Vagina (tissue), 2 donors: Measurements from ENCODE around the gene GPR137B.

Experiments used
- POLR2A ChIP-seq, 2 donors: fragments of 450-650 bp; IDR thresholded peaks; one replicate each; pipeline ENCODE4 v1.6.1; 2017; ENCODE audit warnings: antibody characterized with exemption in 2 of 2, mild to moderate bottlenecking in 2 of 2, moderate library complexity in 2 of 2
- POLR2AphosphoS5 ChIP-seq, 2 donors: sonication (generic); formaldehyde crosslinking; IDR thresholded peaks; one replicate each; pipeline ENCODE4 v1.9.0; 2017; ENCODE audit warnings: antibody characterized with exemption in 2 of 2, mild to moderate bottlenecking in 2 of 2, low read depth in 1 of 2; ENCODE audit not compliant: insufficient read depth in 1 of 2
- TF ChIP-seq, protein P1 (sequence below), 3 experiments: fragments of 450-650 bp in 2 of 3; fragments of 200-600 bp in 1 of 3; sonication (generic) in 1 of 3; IDR thresholded peaks; one replicate each; pipeline ENCODE4 v1.5.1; 2017 to 2019; ENCODE audit warnings: antibody characterized with exemption in 3 of 3, mild to moderate bottlenecking in 2 of 3, moderate library complexity in 2 of 3

GRCh38 chr1:236099355-236099974 lies 42.9 kb upstream of the GPR137B start:
- TF ChIP-seq, protein P1, sequence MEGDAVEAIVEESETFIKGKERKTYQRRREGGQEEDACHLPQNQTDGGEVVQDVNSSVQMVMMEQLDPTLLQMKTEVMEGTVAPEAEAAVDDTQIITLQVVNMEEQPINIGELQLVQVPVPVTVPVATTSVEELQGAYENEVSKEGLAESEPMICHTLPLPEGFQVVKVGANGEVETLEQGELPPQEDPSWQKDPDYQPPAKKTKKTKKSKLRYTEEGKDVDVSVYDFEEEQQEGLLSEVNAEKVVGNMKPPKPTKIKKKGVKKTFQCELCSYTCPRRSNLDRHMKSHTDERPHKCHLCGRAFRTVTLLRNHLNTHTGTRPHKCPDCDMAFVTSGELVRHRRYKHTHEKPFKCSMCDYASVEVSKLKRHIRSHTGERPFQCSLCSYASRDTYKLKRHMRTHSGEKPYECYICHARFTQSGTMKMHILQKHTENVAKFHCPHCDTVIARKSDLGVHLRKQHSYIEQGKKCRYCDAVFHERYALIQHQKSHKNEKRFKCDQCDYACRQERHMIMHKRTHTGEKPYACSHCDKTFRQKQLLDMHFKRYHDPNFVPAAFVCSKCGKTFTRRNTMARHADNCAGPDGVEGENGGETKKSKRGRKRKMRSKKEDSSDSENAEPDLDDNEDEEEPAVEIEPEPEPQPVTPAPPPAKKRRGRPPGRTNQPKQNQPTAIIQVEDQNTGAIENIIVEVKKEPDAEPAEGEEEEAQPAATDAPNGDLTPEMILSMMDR (IDR thresholded peaks at IDR 0.05) = no peak
- TF ChIP-seq POLR2A (IDR thresholded peaks at IDR 0.05) (no peak), POLR2AphosphoS5 (IDR thresholded peaks at IDR 0.05; ENCODE audit: insufficient read depth in 1 of 2, low read depth in 1 of 2) (no peak)
